Activated B cell treated with CpG ODN at 0.5 μM for 24 hours (primary cell): Measurements from ENCODE around the gene SAMD4A. TPM values are rescaled to one million over a fixed set of nuclear protein-coding genes. Genes with fewer than 3 reads are reported as not detected.

Experiments used
- ATAC-seq: fragments of 200-7000 bp; cut with Tn5 transposase; one replicate; pipeline ENCODE4 v1.10.0; 2021; ENCODE audit warnings: low read depth, mild to moderate bottlenecking, moderate library complexity
- CTCF ChIA-PET: fragments of 350-600 bp; sonication (Branson Sonifier 250); formaldehyde crosslinking; loops from one replicate; lab custom pipeline; 2021; ENCODE audit warnings: antibody characterized with exemption; lab: Charles Lee
- POLR2A ChIA-PET: fragments of 350-600 bp; sonication (Branson Sonifier 250); formaldehyde crosslinking; loops from one replicate; lab custom pipeline; 2021; ENCODE audit warnings: antibody characterized with exemption; lab: Charles Lee
- DNase-seq: peaks from one replicate; pipeline ENCODE4 v3.0.0; 2022
- H3K27ac Mint-ChIP-seq: one replicate; pipeline ENCODE4 v1.8.0; 2020; ENCODE audit warnings: mixed read lengths
- H3K27me3 Mint-ChIP-seq: one replicate; pipeline ENCODE4 v1.8.0; 2021; ENCODE audit warnings: mixed read lengths
- H3K36me3 Mint-ChIP-seq: one replicate; pipeline ENCODE4 v1.8.0; 2021; ENCODE audit warnings: low read depth, mixed read lengths
- H3K4me1 Mint-ChIP-seq: one replicate; pipeline ENCODE4 v1.8.0; 2021; ENCODE audit warnings: mixed read lengths
- H3K4me3 Mint-ChIP-seq: one replicate; pipeline ENCODE4 v1.8.0; 2020; ENCODE audit warnings: mild to moderate bottlenecking, mixed read lengths
- H3K9me3 Mint-ChIP-seq: one replicate; pipeline ENCODE4 v1.8.0; 2020; ENCODE audit warnings: mixed read lengths
- intact Hi-C: fragments of 100-400 bp; cut with micrococcal nuclease; formaldehyde crosslinking; loops from one replicate; pipeline ENCODE4 v1.15.1; 2024
- total RNA-seq: library from RNA; stranded (reverse); gene quantifications from 2 replicates; pipeline ENCODE4 v1.2.3, GENCODE V29; 2022
- TF ChIP-seq, protein P1 (sequence below): fragments of 200-600 bp; IDR thresholded peaks from one replicate; pipeline ENCODE4 v1.8.0; 2022; ENCODE audit warnings: antibody characterized with exemption, mild to moderate bottlenecking

Gene SAMD4A
- total RNA-seq, 1 donor from 2014 or later, result 8.7 TPM

DNA sequence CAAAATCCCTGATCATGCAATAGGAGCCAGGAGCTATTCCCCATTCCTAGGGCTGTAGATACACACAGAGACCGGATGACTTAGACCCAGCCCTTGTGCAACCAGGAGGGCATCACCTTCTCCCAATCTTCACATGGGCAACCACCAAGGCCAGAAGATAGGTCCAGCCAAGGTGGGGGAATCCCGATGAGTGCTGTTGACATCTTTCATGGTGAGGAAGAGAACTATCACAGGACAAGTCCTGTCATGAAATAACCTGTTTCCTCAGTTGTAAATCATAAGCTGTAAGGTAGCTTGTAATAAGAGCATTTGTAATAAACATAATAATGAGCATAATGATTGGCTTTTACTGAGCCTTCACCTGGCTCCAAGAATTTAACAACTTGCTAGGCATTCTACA is 246.2 kb downstream of the SAMD4A start:
- no peaks in the 10 kb centered on the region for H3K4me1 Mint-ChIP-seq
- CTCF ChIA-PET, result no interaction called here
- no peaks in the 10 kb centered on the region for H3K36me3 Mint-ChIP-seq

DNA sequence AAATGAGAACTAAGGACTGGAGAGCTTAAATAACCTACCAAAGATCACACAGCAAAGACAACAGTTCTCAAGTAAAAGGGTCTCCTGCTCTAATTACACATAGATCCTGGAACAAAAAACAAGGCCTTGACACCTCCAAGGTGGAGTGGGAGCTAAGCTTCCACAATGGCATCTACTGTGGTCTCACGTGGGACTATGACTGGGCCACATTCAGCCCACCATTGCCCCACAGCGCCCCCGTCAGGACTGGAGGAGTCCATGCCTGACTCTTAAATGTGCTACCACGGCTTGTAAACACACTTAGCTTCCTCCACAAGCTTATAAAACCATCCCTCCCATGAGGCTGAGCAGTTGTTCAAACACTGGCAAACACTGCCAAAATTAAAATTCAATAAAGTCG is 247.1 kb downstream of the SAMD4A start:
- TF ChIP-seq, protein P1, sequence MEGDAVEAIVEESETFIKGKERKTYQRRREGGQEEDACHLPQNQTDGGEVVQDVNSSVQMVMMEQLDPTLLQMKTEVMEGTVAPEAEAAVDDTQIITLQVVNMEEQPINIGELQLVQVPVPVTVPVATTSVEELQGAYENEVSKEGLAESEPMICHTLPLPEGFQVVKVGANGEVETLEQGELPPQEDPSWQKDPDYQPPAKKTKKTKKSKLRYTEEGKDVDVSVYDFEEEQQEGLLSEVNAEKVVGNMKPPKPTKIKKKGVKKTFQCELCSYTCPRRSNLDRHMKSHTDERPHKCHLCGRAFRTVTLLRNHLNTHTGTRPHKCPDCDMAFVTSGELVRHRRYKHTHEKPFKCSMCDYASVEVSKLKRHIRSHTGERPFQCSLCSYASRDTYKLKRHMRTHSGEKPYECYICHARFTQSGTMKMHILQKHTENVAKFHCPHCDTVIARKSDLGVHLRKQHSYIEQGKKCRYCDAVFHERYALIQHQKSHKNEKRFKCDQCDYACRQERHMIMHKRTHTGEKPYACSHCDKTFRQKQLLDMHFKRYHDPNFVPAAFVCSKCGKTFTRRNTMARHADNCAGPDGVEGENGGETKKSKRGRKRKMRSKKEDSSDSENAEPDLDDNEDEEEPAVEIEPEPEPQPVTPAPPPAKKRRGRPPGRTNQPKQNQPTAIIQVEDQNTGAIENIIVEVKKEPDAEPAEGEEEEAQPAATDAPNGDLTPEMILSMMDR, result no peak
- H3K9me3 Mint-ChIP-seq, result no peaks in the 10 kb centered on the region
- intact Hi-C loops, result no loop called here
- H3K4me1 Mint-ChIP-seq, result no peaks in the 10 kb centered on the region
- no peak for ATAC-seq
- H3K4me3 Mint-ChIP-seq, result no peak overlapping the region
- H3K36me3 Mint-ChIP-seq, result no peaks in the 10 kb centered on the region
- ChIA-PET POLR2A (no interaction called here), CTCF (interaction anchor here (1.0 kb wide), 1 partner anchor 248 kb away, joined by 4 read pairs; the partner anchor contains the start of gene SAMD4A)
- H3K27me3 Mint-ChIP-seq, result peaks cover under 1% of the 10 kb centered on the region
- H3K27ac Mint-ChIP-seq, result no peak overlapping the region
- no peak for DNase-seq

More for the DNA sequence above, 246.2 kb downstream of the SAMD4A start:
- Mint-ChIP-seq H3K27me3 (no peaks in the 10 kb centered on the region), H3K4me3 (no peak overlapping the region), H3K27ac (no peak overlapping the region), H3K9me3 (no peaks in the 10 kb centered on the region)
- no peak for ATAC-seq
- intact Hi-C loops, result no loop called here
- POLR2A ChIA-PET, result no interaction called here
- TF ChIP-seq, protein P1, result no peak
- no peak for DNase-seq

- ATAC-seq, result no peak
- ChIA-PET POLR2A (no interaction called here), CTCF (no interaction called here)
- Mint-ChIP-seq H3K4me1 (no peaks in the 10 kb centered on the region), H3K27ac (no peak overlapping the region), H3K9me3 (no peaks in the 10 kb centered on the region), H3K4me3 (no peak overlapping the region), H3K36me3 (no peaks in the 10 kb centered on the region), H3K27me3 (peaks cover 2% of the 10 kb centered on the region)
- no peak for DNase-seq
- intact Hi-C loops, result no loop called here
- TF ChIP-seq, protein P1, result no peak
Observed at GRCh38 chr14:54815016-54815415, 248.1 kb downstream of the SAMD4A start.

GRCh38 chr14:54815515-54815914 is 248.6 kb downstream of the SAMD4A start:
- Mint-ChIP-seq H3K27me3 (peaks cover 2% of the 10 kb centered on the region), H3K9me3 (no peaks in the 10 kb centered on the region), H3K27ac (no peak overlapping the region), H3K36me3 (no peaks in the 10 kb centered on the region), H3K4me3 (no peak overlapping the region), H3K4me1 (no peaks in the 10 kb centered on the region)
- CTCF ChIA-PET, result no interaction called here
- TF ChIP-seq, protein P1, result no peak
- DNase-seq (no peak), ATAC-seq (no peak)
- intact Hi-C loops, result no loop called here
- POLR2A ChIA-PET, result no interaction called here

GRCh38 chr14:54816450-54816849 is 249.5 kb downstream of the SAMD4A start:
- H3K9me3 Mint-ChIP-seq, result no peaks in the 10 kb centered on the region
- peaks cover 2% of the 10 kb centered on the region for H3K27me3 Mint-ChIP-seq
- ATAC-seq (no peak), DNase-seq (no peak)
- TF ChIP-seq, protein P1, result no peak
- ChIA-PET CTCF (no interaction called here), POLR2A (no interaction called here)
- no peaks in the 10 kb centered on the region for H3K36me3 Mint-ChIP-seq
- intact Hi-C loops, result no loop called here
- H3K27ac Mint-ChIP-seq, result no peak overlapping the region
- H3K4me1 Mint-ChIP-seq, result no peaks in the 10 kb centered on the region
- H3K4me3 Mint-ChIP-seq, result no peak overlapping the region
